ENCODE measurements around the gene CORO7.

The CORO7 gene

DNA sequence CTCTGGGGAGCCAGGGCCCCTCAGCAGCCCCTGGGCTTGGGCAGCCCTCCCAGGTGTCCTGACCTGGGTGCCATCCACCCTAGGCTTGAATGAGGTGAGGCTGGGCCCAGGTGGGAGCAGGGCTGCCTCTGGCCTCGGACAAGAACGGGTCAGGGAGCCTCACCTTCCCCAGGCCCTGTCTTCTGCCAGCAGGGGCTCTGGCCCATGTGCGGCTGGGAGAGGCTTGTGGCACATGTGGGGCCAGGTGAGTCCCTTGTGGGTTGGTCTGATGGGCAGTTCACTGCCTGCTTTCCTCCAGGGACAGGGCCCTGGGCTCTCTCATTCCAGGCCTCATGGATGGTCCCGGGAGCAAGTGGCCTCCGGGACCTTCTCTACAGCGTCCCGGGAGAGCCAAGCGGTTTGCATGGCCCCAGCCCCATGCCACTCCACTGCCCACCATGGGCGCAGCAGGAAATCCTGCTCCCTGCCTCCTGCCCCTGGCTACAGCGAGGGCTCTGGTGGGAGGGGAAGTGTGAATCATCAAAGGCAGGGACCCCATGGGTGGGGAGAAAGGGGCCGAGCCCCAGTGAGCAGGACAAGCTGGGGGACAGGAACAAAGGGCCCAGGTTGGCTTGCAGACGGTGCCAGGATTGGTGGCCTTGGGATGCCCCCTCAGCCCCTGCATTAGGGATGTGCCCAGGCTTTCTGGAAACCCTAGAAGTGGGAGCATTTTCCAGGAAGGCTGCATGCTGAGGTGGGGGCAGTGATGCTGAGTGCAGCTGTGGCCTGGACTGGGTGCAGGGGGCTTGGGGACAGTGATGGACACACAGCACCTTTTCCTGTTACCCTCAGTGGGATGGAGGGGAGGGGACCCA lies 32.6 kb downstream of the CORO7 start:
- no peak for DNase-seq (ENCODE audit: low spot score)

DNA sequence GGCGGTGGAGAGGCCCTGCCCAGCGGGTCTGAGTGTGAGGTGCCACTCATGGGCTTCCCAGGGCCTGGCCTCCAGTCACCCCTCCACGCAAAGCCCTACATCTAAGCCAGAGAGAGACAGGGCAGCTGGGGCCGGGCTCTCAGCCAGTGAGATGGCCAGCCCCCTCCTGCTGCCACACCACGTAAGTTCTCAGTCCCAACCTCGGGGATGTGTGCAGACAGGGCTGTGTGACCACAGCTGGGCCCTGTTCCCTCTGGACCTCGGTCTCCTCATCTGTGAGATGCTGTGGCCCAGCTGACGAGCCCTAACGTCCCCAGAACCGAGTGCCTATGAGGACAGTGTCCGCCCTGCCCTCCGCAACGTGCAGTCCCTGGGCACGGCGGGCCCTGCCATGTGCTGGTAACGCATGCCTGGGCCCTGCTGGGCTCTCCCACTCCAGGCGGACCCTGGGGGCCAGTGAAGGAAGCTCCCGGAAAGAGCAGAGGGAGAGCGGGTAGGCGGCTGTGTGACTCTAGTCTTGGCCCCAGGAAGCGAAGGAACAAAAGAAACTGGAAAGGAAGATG lies 33.5 kb downstream of the CORO7 start:
- DNase-seq (ENCODE audit: low spot score): no peak

DNA sequence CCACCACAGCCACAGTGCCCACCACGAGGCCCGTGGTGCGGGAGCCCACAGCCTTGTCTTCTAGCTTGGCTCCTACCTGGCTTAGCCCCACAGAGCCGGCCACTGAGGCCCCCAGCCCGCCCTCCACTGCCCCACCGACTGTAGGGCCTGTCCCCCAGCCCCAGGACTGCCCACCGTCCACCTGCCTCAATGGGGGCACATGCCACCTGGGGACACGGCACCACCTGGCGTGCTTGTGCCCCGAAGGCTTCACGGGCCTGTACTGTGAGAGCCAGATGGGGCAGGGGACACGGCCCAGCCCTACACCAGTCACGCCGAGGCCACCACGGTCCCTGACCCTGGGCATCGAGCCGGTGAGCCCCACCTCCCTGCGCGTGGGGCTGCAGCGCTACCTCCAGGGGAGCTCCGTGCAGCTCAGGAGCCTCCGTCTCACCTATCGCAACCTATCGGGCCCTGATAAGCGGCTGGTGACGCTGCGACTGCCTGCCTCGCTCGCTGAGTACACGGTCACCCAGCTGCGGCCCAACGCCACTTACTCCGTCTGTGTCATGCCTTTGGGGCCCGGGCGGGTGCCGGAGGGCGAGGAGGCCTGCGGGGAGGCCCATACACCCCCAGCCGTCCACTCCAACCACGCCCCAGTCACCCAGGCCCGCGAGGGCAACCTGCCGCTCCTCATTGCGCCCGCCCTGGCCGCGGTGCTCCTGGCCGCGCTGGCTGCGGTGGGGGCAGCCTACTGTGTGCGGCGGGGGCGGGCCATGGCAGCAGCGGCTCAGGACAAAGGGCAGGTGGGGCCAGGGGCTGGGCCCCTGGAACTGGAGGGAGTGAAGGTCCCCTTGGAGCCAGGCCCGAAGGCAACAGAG lies 34.2 kb downstream of the CORO7 start:
- no peak for DNase-seq (ENCODE audit: low spot score)

DNA sequence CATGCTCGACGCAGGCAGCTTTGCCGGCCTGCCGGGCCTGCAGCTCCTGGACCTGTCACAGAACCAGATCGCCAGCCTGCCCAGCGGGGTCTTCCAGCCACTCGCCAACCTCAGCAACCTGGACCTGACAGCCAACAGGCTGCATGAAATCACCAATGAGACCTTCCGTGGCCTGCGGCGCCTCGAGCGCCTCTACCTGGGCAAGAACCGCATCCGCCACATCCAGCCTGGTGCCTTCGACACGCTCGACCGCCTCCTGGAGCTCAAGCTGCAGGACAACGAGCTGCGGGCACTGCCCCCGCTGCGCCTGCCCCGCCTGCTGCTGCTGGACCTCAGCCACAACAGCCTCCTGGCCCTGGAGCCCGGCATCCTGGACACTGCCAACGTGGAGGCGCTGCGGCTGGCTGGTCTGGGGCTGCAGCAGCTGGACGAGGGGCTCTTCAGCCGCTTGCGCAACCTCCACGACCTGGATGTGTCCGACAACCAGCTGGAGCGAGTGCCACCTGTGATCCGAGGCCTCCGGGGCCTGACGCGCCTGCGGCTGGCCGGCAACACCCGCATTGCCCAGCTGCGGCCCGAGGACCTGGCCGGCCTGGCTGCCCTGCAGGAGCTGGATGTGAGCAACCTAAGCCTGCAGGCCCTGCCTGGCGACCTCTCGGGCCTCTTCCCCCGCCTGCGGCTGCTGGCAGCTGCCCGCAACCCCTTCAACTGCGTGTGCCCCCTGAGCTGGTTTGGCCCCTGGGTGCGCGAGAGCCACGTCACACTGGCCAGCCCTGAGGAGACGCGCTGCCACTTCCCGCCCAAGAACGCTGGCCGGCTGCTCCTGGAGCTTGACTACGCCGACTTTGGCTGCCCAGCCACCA lies 35.1 kb downstream of the CORO7 start:
- no peak for DNase-seq (ENCODE audit: low spot score)

DNA sequence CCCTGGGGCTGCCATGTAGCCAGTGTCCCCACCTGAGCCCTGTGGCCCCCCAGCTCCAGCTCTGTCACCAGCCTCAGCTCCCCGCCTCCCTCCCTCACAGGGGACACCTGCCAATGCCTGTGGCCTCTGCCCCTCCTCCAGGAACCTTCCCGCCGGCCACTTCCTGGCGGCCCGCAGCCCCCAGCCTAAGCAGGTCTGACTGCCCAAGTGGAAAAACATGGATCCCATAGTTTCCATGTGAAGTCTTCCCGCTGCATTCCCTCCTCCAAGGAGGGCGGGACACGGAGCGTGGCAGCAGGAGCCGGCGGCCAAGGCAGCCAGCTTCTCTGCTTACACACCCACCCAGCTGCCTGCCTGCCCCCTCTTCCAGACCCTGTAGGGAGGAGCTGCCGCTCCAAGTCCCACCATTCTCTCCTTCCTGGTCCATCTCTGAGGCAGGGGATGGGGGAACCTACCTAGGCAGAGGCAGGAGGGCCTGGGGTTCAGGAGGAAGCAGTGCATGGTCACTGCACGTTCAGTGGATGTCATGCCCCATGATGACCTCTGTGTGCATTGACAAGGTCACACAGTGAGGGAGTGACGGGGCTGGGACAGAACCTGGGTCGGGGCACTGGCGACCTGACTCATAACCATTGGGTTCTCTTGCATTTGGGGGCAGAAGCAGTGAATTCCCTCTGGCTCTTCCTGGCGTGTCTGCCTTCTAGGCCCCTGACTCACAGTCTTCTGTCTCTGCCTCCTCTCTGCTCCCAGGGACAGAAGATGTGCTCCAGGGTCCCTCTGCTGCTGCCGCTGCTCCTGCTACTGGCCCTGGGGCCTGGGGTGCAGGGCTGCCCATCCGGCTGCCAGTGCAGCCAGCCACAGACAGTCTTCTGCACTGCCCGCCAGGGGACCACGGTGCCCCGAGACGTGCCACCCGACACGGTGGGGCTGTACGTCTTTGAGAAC lies 36.0 kb downstream of the CORO7 start:
- no peak for DNase-seq (ENCODE audit: low spot score)

DNA sequence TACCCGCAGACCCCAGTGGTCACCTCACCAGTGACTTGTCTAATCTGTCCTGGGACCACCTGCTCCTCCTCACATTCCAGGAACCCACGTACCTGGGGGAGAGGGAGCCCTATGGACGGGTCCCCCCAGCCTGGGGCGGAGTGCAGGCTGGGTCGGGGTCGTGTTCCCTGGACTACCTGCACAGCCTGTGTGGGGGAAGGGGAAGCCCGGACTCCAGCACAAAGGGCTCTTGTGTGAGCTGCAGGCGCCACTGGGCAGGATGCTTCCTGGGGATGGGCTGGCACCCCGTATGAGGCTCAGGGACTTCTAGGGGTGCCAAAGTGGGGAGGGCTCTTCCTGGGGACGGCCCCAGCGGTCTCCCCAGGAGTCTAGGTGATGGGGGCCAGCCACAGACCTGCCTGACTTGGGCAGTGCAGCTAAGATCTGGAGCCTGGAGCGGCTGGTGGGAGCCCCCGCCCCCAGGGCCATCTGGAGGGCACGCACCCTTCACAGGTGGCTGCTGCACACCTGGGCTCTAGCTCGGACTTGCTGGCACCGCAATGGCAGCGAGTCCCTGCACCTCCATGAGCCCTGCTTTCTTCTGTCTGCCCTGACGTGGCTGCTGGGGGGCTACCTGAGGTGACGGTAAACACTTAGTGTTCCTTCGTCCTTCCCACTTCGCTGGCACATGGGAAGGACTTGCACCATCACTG lies 37.3 kb downstream of the CORO7 start:
- no peak for DNase-seq (ENCODE audit: low spot score)

GRCh38 chr16:4378161-4378666 lies 38.2 kb downstream of the CORO7 start:
- DNase-seq (ENCODE audit: low spot score): no peak

DNA sequence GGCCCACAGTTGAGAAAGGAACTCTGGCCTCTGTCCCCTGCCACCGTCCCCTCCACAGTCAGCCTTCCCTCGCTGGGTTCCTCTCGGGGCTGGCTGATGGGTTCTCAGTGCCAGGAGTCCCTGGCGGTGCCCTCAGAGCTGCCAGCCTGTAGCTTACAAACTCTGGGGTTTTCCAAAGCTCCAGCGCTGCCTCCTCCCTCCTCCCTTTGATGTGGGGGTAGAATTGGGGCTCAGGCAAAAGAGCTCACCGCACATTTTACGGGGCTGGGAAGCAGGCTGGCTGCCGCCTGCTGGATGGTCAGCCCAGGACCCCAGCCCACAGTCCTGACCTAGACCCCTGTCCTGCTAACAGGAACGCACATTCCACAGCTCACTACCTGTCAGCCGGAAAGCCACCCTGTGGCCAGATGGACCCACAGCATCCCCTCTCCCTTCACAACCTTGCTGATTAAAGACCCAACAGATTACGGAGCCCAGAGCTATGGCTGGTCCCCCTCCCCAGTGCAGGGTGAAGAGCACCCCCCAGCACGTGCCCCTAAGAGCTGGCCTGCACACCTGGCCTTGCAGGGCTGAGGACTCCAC lies 38.7 kb downstream of the CORO7 start:
- DNase-seq (ENCODE audit: low spot score): no peak

GRCh38 chr16:4376893-4377572 lies 39.4 kb downstream of the CORO7 start:
- no peak for DNase-seq (ENCODE audit: low spot score)

DNA sequence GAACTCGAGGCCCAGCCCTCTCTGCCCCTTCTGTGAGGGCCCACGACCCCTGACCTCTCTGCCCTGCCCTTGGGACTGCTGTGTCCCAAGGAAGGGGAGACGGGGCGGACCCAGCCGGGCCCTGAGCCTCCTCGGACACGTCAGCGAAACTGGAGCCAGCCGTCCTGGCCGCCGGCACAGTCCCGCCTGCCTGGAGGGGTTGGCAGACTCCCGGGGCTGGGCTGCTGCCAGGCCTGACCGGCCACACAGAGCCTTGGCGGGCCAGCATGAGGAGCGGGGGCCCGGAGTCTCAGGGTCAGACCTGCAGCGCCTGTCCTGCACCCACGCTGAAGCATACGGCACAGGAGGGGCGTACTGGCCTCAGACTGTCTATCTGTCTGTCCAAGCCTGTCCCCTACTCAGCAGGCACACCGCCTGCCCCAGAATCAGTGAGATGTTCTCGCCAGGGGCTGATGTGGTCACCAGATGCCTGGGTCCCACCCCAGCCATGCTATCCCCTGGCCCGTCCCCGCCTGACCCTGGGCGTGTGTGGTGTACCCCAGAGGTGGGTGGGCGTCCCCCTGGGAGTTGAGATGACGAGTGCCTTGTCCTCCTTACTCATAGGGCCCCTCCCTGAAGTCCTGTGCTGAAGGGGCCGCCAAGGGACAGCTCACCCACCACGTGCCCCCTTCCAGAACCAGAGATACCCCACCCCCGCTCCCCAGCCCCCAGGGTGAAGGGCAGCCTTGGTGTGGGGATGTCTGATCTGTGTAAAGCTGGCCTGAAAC lies 40.1 kb downstream of the CORO7 start:
- DNase-seq (ENCODE audit: low spot score): no peak

DNA sequence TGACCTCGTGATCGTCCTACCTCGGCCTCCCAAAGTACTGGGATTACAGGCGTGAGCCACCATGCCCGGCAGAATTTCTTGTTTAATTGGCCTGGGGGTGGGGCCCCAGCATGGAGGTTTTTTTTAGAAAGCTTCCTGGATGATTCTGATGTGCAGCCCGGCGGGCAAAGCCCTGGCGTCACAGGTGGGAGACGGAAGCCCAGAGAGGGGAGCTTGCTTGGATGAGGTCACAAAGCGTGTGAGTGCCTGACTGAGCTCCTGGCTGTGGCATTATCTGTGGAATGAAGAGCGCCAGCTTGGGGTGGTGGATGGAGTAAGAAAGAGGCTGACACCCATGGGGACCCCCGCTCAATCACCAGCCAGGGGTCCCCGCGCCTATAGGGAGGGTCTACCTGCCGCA lies 40.7 kb downstream of the CORO7 start:
- DNase-seq (ENCODE audit: low spot score): no peak

- no peak for DNase-seq (ENCODE audit: low spot score)
These were observed 42.3 kb downstream of the CORO7 start for GRCh38 chr16:4373909-4374742.

DNA sequence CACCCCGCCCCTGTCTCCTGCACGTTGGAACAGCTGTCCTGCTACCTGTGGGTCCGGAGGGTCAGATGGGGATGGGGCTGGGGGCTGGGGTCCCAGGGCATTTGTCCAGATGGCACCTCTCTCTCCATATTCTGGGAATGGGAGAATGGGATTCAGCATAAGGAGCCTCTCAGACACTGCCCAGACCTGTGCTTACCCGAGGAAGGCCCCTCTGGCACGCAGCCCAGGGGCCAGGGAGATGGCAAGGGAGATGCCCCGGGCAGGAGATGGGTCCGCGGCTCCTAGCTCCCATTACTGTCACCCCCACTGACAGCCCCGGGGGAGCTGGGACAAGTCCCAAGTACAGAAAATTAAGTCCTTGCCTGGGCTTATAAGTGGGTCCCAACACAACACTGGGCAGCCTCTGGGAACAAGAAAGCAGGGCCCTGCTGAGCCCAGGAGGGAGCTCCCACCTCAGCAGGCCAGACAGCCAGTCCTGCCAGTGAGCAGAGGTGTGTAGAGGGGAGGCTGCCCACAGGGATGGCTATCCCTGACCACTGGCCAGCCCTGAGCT lies 43.0 kb downstream of the CORO7 start:
- DNase-seq (ENCODE audit: low spot score): no peak

- peak; percentile 50 for DNase-seq (ENCODE audit: low spot score)
These were observed 43.6 kb downstream of the CORO7 start for GRCh38 chr16:4372578-4373355.

- no peak for DNase-seq (ENCODE audit: low spot score)
These were observed 44.3 kb downstream of the CORO7 start for GRCh38 chr16:4372001-4372577.
